Neuronal stem cell (in vitro differentiated cells): ENCODE data around the gene ZBTB40.

Source experiments
- DNase-seq: peaks from one replicate; pipeline ENCODE4 v3.0.0-alpha.2; 2013; ENCODE audit warnings: low spot score
- H2AFZ ChIP-seq: one replicate; pipeline ENCODE4 v1.6.1; 2013; ENCODE audit warnings: mild to moderate bottlenecking, low read length, inconsistent platforms
- H2AK5ac ChIP-seq: 2 replicates; pipeline ENCODE4 v1.6.1; 2013; ENCODE audit warnings: low read depth, mild to moderate bottlenecking, inconsistent platforms, low read length, moderate library complexity, mixed read lengths
- H2BK120ac ChIP-seq: 2 replicates; pipeline ENCODE4 v1.6.1; 2013; ENCODE audit warnings: low read depth, mild to moderate bottlenecking, inconsistent platforms, low read length, moderate library complexity, mixed read lengths
- H2BK12ac ChIP-seq: one replicate; pipeline ENCODE4 v1.6.1; 2013; ENCODE audit warnings: low read length, inconsistent platforms
- H2BK15ac ChIP-seq: 2 replicates; pipeline ENCODE4 v1.6.1; 2013; ENCODE audit warnings: mild to moderate bottlenecking, low read length, inconsistent platforms, mixed read lengths
- H2BK5ac ChIP-seq: one replicate; pipeline ENCODE4 v1.6.1; 2013; ENCODE audit warnings: inconsistent platforms, mild to moderate bottlenecking, low read length, moderate library complexity
- H3K14ac ChIP-seq: one replicate; pipeline ENCODE4 v1.6.1; 2013; ENCODE audit warnings: low read length, inconsistent platforms
- H3K18ac ChIP-seq: 2 replicates; pipeline ENCODE4 v1.6.1; 2013; ENCODE audit warnings: low read length, inconsistent platforms
- H3K23ac ChIP-seq: 2 replicates; pipeline ENCODE4 v1.6.1; 2013; ENCODE audit warnings: low read depth, mild to moderate bottlenecking, mixed read lengths, low read length, inconsistent platforms; ENCODE audit not compliant: poor library complexity
- H3K27ac ChIP-seq: replicated peaks from 3 replicates; pipeline ENCODE4 v1.5.1; 2013; ENCODE audit warnings: low read length, inconsistent platforms
- H3K27me3 ChIP-seq, 3 experiments: 2 replicates each; pipeline ENCODE4 v1.6.1; 2013; ENCODE audit warnings: low read length in 3 of 3, mild to moderate bottlenecking in 2 of 3, inconsistent platforms in 1 of 3, low read depth in 1 of 3, mixed read lengths in 1 of 3, moderate library complexity in 1 of 3; ENCODE audit not compliant: control insufficient read depth in 3 of 3, insufficient read depth in 3 of 3
- H3K36me3 ChIP-seq, 2 donors: replicated peaks in 1 of 2; 2 replicates each; pipeline ENCODE4 v1.6.1; 2013; ENCODE audit warnings: low read length in 2 of 2; ENCODE audit not compliant: control insufficient read depth in 2 of 2, insufficient read depth in 2 of 2
- H3K4ac ChIP-seq: 2 replicates; pipeline ENCODE4 v1.6.1; 2013; ENCODE audit warnings: inconsistent platforms, mild to moderate bottlenecking, low read length, moderate library complexity
- H3K4me1 ChIP-seq, 2 donors: 1 replicate in 1 of 2; 2 replicates in 1 of 2; pipeline ENCODE4 v1.6.1; 2013; ENCODE audit warnings: low read length in 2 of 2, low read depth in 1 of 2; ENCODE audit not compliant: control insufficient read depth in 2 of 2, insufficient read depth in 1 of 2
- H3K4me2 ChIP-seq: one replicate; pipeline ENCODE4 v1.6.1; 2013; ENCODE audit warnings: mild to moderate bottlenecking, low read length, inconsistent platforms; ENCODE audit not compliant: insufficient read depth, poor library complexity, severe bottlenecking
- H3K4me3 ChIP-seq, 2 donors: 2 replicates each; pipeline ENCODE4 v1.5.1; 2013; ENCODE audit warnings: low read length in 2 of 2, mild to moderate bottlenecking in 2 of 2, inconsistent platforms in 1 of 2, moderate library complexity in 1 of 2
- H3K79me1 ChIP-seq: one replicate; pipeline ENCODE4 v1.6.1; 2013; ENCODE audit warnings: low read depth, mild to moderate bottlenecking, inconsistent platforms, low read length, moderate library complexity
- H3K9ac ChIP-seq: one replicate; pipeline ENCODE4 v1.6.1; 2013; ENCODE audit warnings: mild to moderate bottlenecking, low read depth, low read length, inconsistent platforms; ENCODE audit not compliant: poor library complexity
- H3K9me3 ChIP-seq, 2 donors: replicated peaks in 1 of 2; 2 replicates each; pipeline versions ENCODE3 to v1.6.1; 2013; ENCODE audit warnings: low read length in 2 of 2, mild to moderate bottlenecking in 2 of 2, inconsistent platforms in 1 of 2, low read depth in 1 of 2, mixed read lengths in 1 of 2, moderate library complexity in 1 of 2; ENCODE audit not compliant: control insufficient read depth in 2 of 2, insufficient read depth in 1 of 2
- H4K8ac ChIP-seq: one replicate; pipeline ENCODE4 v1.6.1; 2013; ENCODE audit warnings: low read depth, mild to moderate bottlenecking, inconsistent platforms, low read length, moderate library complexity
- H4K91ac ChIP-seq: one replicate; pipeline ENCODE4 v1.6.1; 2013; ENCODE audit warnings: low read length, low read depth, mild to moderate bottlenecking, inconsistent platforms; ENCODE audit not compliant: poor library complexity
- WGBS, 2 donors: extraction: QIAGEN DNeasy Blood & Tissue Kit; methylation state at CpG; one replicate each; pipeline ENCODE4 v1.1.7; 2013; ENCODE audit warnings: missing lambda C conversion rate in 2 of 2, mixed read lengths in 1 of 2; ENCODE audit not compliant: insufficient read length in 2 of 2, insufficient replicate concordance in 1 of 2; ENCODE audit errors: extremely low coverage in 2 of 2; 5-methylcytosine and 5-hydroxymethylcytosine counted together

ZBTB40 gene

GRCh38 chr1:22562584-22563583, 111.2 kb downstream of the ZBTB40 start, which contains the start of gene EPHA8:
TSS of gene EPHA8 (plus strand) at chr1:22563489. CDS start at chr1:22563636, 147 bp downstream.
- Histone ChIP-seq H3K9me3 (no peaks in the 10 kb centered on the region), H2AFZ (peak within 1 kb of the TSS; percentile 49), H2BK12ac (no peak within 1 kb of the TSS), H3K14ac (no peak within 1 kb of the TSS), H3K27ac (no peak within 1 kb of the TSS), H3K4me2 (peak within 1 kb of the TSS; percentile 78), H3K4me3 (peak within 1 kb of the TSS; percentile 28 to 71), H2AK5ac (no peak within 1 kb of the TSS), H3K79me1 (no peaks in the 10 kb centered on the region), H3K18ac (peak within 1 kb of the TSS; percentile 57), H3K4ac (no peak within 1 kb of the TSS), H2BK15ac (no peak within 1 kb of the TSS), H2BK5ac (no peak within 1 kb of the TSS), H4K8ac (no peak within 1 kb of the TSS), H3K4me1 (peaks cover 8 to 9% of the 10 kb centered on the region in 2 donors), H2BK120ac (no peak within 1 kb of the TSS), H3K27me3 (peaks cover 11 to 93% (median 53%) of the 10 kb centered on the region in 3 experiments), H3K23ac (peak within 1 kb of the TSS; percentile 36), H3K9ac (peak within 1 kb of the TSS; percentile 2), H4K91ac (no peak within 1 kb of the TSS), H3K36me3 (no peaks in the 10 kb centered on the region)
- WGBS, 2 donors = no CpG with 5 or more reads among the region's 81 CpGs
- no peak for DNase-seq

- no peak overlapping the region for H2BK12ac ChIP-seq
- no peak for DNase-seq
- no peak overlapping the region for H3K4ac ChIP-seq
- peak overlapping the region; percentile 28 to 71 for H3K4me3 ChIP-seq
- H3K27ac ChIP-seq = no peak overlapping the region
- no peak overlapping the region for H3K14ac ChIP-seq
- H2BK120ac ChIP-seq = no peak overlapping the region
- H4K91ac ChIP-seq = no peak overlapping the region
- H2BK15ac ChIP-seq = no peak overlapping the region
- peaks cover 8 to 9% of the 10 kb centered on the region in 2 donors for H3K4me1 ChIP-seq
- no CpG with 5 or more reads among the region's 57 CpGs for WGBS, 2 donors
- peak overlapping the region; percentile 15 for H3K18ac ChIP-seq
- no peaks in the 10 kb centered on the region for H3K9me3 ChIP-seq
- H2BK5ac ChIP-seq = no peak overlapping the region
- H3K9ac ChIP-seq = no peak overlapping the region
- H2AFZ ChIP-seq = peak overlapping the region; percentile 49
- no peaks in the 10 kb centered on the region for H3K36me3 ChIP-seq
- H2AK5ac ChIP-seq = no peak overlapping the region
- peaks cover 11 to 96% (median 53%) of the 10 kb centered on the region in 3 experiments for H3K27me3 ChIP-seq
- no peaks in the 10 kb centered on the region for H3K79me1 ChIP-seq
- H4K8ac ChIP-seq = no peak overlapping the region
- peak overlapping the region; percentile 78 for H3K4me2 ChIP-seq
- H3K23ac ChIP-seq = peak overlapping the region; percentile 36
Measured at GRCh38 chr1:22563671-22564602, 112.3 kb downstream of the ZBTB40 start.

GRCh38 chr1:22566161-22566560, 114.5 kb downstream of the ZBTB40 start:
- H3K4me1 ChIP-seq = peaks cover 9 to 10% of the 10 kb centered on the region in 2 donors
- no peak overlapping the region for H3K4me2 ChIP-seq
- H2BK5ac ChIP-seq = no peak overlapping the region
- no peak overlapping the region for H2BK15ac ChIP-seq
- H3K27me3 ChIP-seq = peaks cover 11 to 85% (median 39%) of the 10 kb centered on the region in 3 experiments
- H3K4me3 ChIP-seq = no peak overlapping the region
- DNase-seq = no peak
- H3K18ac ChIP-seq = no peak overlapping the region
- no peak overlapping the region for H3K9ac ChIP-seq
- H3K79me1 ChIP-seq = no peaks in the 10 kb centered on the region
- H3K14ac ChIP-seq = no peak overlapping the region
- no peak overlapping the region for H3K4ac ChIP-seq
- no CpG with 5 or more reads among the region's 14 CpGs for WGBS, 2 donors
- no peak overlapping the region for H2BK12ac ChIP-seq
- no peak overlapping the region for H3K23ac ChIP-seq
- H3K36me3 ChIP-seq = no peaks in the 10 kb centered on the region
- H3K9me3 ChIP-seq = peaks cover 0 to 2% of the 10 kb centered on the region in 2 donors
- H4K8ac ChIP-seq = no peak overlapping the region
- H2BK120ac ChIP-seq = no peak overlapping the region
- H2AK5ac ChIP-seq = no peak overlapping the region
- H2AFZ ChIP-seq = no peak overlapping the region
- no peak overlapping the region for H3K27ac ChIP-seq
- no peak overlapping the region for H4K91ac ChIP-seq
